SK-N-DZ (cell line): ENCODE results near the gene NINJ1.

ENCODE experiments used
- DNase-seq: peaks from one replicate; pipeline ENCODE4 v3.0.0-alpha.2; 2015; ENCODE audit warnings: low spot score

Gene NINJ1

DNA sequence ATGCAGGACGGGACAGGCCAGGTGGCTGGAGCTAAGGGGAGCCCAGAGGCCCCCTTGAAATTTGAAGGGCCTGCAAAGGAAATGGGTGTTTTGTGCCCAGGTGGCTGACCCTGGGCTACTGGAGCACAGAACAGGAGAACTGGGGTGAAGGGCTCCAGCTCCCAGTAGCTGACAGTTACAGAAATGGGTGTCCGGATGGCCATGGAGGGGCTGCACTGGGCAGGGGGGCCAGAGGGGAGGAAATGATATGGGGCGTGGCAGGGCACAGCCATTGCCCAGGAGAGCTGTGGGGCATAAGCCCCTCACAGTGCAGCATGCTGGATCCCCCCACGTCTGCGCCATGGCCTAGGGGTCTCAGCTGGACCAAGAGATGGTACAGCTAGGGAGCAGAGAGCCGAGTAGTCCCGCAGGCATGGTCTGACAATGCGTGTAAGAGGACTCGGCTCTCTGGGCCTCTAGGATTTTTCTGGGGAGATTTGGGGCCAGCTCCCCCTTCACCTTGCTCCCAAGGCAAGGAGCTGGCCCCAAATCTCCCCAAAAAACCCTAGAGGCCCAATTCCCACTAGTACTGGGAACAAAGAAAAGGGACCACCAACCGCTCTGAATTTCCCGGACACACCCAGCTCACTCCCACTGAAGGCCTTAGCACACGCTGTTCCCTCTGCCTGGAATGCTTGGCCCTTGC lies 45.9 kb downstream of the NINJ1 start:
- no peak for DNase-seq

DNA sequence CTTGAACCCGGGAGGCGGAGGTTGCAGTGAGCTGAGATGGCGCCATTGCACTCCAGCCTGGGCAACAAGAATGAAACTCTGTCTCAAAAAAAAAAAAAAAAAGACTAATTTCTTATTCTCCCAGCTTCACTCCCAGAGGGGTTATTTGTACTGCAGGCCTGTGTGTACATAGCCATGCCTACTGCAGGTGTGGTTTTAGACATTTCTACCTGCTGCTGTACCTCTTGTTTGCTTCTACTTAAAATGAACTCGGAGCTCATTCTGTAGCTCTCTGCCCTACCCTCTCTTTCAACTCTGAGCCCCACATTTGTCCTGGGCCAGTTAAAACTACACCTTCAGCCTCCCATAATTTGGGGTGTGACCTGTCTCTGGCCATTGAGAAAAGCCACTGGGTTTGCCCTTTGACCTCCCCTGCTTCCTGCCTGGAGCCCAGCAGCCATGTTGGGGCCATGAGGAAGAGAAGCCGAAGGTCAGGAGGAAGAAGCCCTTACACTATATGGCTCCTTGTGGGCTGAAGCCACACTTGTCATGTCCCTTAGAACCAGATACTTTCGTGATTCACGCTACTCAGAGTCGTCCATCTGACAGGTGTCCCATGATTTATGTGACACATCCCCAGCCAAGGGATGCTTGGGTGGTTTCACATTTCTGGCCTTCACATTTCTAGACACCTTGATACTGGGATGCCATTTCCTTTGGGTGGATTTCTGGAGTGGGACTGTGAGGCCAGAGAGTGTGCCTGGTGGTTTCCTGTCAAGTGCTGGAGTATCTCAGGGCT lies 47.4 kb downstream of the NINJ1 start:
- DNase-seq, result no peak

DNA sequence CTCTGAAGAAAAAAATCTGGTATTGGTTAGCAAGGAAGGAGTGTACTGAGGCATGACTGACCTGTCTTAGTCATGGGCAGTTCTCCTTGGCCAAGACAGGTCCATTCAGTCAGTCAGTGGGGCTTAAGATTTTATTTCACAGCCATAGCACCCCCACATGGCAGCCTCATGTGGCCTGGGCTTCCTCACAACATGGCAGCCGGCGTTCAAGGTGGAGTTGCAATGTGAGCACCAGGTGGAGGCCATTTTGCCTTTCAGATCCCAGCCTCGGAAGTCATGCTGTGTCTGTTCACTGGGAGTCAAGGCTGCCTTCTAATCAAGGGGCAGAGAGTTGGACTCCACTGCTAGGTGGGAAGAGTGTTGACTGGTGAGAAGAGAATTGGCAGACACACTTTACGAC lies 48.4 kb downstream of the NINJ1 start:
- DNase-seq, result no peak

DNA sequence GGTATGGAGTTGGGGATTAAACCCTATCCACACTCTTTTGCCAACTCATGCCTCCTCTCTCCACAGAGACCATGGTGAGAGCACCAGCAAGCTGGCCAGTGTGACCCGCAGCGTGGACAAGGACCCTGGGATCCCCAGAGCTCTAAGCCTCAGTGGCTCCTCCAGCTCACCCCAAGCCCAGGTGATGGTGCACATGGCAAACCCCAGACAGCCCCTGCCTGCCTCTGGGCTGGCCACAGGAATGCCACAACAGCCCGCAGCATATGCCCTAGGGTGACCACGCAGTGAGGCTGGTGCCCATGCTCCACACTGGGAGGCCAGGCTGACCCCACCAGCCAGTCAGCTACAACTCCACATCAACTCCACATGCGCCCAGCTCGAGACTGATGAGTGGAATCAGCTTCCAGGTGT lies 49.6 kb downstream of the NINJ1 start:
- no peak for DNase-seq

DNA sequence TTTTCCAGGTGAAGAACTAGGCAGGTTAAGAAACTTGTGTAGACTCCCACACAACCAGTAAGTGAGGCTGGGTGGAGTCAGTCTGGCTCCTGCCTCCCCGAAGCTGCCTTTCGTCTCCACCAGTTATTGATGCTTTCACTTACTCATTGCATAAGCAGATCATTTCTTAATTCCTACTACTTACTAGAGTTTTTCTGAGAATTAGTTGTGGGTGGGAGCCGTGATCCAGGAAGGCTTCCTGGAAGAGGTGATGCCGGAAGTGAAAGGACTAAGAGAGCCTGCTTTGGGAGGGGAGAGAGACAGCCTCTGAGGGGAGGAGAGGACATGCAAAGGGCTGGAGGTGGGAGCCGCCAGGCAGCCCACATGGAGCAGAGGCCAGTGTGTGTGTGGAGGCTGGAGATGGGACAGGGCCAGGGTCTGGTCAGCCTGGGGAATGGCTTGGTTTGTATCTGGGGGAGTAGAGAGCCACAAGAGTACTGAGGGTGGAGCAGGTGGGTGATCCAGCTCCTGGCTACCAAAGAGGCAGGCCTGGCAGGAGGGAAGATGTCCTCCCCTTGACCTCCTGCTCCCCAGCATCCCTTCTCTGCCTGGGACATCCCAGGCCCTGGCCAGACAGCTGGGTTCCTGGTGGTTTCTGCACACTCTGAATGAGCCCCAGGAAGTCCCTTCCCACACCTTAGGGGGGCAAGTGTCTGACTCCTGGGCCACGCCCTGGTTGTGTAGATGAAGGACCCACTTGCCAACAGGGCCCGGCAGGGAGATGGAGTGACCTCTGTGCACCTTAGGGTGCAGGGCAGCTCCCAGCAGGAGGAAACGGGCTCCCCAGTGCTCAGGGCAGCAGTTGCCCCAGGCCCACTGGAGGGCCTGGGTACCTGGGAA lies 50.2 kb downstream of the NINJ1 start:
- no peak for DNase-seq

DNA sequence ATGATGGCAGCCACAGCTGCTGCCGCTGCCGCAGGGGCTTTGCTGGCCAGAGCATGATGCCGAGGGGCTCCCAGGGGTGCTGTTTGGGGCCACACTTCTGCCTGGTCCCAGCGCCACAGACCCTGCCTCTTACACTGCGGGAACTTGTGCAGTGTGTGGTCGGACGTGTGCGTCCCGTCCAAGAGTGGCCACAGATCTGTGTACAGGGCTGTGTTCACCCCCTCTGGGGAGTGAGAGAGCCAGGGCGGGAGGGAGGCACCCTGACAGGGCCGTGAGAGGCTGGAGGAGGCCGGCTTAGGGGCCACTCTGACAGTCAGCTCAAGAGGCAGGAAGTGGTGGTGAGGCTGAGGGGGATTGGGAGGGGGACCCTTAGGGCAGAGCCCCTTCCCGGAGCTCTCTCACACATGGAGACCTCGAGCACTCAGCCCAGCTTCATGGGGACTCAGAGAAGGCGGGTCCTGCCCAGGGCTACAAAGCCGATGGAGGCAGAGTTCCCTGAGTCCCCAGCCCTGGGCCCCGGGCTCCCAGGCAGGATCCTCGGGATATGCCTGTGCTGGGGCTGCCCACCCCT lies 51.1 kb downstream of the NINJ1 start:
- no peak for DNase-seq

DNA sequence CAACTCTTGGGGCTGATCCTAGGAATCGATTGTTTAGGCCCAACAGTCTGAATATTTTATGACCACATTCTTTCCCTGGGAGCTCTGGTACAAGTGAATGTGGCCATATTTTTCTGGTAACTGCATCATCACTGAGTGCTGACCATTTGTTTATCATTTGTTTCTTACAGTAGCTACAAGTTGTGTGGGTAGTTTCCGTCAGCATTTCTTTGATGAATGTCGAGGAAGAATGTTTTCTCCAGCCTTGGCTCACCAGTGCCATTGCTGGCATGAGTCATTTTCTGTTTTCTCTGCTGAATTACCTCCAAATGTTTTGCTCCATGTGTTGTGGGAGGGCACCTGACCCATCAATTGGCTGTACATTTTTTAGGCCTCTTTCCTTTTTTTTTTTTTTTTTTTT lies 52.1 kb downstream of the NINJ1 start:
- DNase-seq, result no peak

DNA sequence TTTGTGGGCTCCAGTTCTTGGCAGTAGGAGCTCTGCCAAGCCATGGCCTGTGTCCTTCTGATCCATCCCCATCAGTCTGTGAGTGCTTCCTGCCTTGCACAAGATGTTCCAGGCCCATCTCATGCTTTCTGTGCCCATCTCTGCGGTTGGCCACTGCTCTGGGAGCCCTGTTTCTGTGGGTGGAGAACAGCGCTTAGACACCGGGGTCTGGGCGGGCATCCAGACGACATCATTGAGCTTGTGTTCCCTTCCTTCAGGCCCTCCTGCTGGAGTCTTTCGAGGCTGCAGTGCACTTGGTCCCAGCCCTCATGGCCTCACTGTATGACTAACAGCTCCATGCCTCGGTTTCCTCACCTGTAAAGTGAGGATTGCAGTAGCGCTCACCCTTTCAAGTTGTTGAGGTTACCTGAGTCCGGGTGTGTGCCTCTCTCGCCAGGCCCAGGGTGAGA lies 52.9 kb downstream of the NINJ1 start:
- DNase-seq, result no peak

DNA sequence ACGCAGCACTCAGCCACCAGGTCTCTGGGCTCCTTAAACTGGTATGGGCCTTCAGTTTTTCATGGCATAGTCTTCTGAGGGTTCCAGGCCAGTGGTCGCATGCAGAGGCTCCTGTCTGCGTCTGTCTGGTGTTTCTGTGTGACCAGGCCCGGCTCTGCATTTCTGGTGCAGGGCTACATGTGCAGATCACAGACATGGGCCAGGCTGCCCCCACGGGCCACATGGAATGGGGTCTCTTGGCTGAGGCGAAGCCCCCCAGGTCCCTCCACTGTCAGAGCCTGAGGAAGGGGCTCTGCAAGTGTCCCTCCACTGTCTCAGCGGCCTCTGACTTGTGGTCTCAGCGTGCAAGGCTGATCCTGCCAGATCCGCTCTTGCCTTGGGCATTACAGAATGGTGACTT lies 53.6 kb downstream of the NINJ1 start:
- no peak for DNase-seq

DNA sequence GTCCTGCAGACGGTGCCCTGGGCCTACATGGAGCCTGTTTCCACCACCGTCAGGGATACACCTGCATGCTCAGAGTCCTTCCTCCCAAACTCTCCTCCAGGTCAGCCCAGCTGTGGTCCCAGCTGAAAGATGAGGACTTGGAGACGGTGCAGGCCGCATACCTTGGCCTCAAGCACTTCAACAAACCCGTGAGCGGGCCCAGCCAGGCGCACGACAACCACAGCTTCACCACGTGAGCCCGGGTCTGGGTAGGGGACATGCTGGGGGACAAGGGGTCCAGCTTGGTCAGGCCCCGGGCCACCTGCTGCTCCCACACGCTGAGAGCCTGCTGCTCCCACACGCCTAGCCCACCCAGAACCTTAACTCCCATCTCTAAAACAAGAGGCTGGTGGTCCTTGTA lies 54.7 kb downstream of the NINJ1 start:
- no peak for DNase-seq

DNA sequence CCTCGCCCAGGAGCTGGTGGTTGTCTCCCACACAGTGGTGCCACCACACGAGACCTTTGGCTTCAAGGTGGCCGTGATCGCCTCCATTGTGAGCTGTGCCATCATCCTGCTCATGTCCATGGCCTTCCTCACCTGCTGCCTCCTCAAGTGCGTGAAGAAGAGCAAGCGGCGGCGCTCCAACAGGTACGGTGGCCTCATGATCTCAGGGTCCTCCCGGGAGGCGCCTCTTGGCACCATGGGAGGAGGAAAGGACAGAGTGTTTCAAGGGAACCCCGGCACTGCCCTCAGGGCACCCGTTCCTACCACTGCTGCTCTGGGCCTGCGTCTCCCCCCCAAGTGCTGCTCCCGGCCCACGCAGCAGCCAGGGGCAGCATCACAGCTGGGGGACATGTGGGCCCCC lies 56.2 kb downstream of the NINJ1 start:
- no peak for DNase-seq

DNA sequence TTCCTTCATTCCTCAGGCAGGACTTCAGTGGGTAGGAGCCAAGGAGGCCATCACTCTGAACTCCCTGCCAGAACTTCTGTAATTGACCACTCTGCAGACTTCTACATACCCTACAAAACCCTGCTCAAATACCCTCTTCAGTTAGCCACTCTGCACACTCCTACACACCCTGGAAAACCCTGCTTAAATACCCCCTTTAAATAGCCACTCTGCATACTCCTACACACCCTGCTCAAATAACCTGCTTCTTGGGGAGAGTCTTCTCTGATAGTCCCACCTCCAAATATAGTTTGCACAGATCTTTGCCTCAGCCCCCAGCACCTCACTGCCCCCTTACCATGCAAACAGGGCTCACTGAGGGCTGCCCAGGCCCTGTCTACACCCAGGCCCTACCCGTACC lies 56.7 kb downstream of the NINJ1 start:
- DNase-seq, result no peak

DNA sequence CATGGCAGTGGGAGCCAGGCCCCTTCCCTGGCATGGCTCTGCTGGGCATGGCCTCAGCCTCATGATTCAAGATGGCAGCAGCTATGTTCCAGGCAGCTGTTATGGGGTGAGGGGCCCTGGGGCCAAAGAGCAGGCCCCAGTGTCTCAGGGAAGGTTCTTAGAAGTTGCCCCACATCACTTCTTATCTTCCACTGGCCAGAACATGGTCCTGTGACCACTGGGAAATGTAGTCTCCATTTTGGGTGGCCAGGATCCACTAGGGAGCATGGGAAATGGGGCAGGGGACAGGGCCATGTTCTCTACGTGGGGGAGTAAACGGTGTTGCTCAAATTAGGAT lies 57.3 kb downstream of the NINJ1 start:
- DNase-seq, result no peak

DNA sequence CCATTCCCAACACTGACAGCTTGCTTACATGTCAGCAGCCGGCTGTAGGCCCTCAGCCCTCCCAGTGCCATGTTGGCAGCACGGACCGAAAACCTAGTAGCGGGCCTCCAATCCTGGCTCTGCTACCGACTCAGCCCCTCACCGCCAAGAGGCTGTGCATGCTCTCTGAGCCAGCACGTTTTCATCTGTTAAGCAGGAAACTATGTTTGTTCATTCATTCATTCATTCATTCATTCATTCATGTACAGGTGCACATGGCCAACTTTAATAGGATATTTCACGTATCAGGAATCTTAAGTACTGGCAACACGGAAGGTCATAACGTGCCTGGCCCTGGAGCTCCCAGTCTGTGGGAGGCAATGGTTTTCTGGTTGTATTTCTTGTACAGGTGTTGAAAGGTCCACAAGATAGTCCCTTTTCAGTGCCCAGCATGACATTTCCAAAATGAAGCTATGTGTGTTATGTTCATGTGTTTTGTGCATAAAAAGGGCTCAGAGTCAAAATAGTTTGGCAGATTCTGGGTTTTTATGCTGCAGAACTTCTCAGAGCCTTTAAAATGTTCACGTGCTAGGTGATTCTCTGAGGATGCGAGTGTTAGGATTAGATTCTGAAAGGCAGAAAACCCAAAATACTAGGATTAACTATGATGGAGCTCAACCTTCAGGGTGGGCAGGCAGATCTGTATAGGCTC lies 57.8 kb downstream of the NINJ1 start:
- DNase-seq, result no peak

DNA sequence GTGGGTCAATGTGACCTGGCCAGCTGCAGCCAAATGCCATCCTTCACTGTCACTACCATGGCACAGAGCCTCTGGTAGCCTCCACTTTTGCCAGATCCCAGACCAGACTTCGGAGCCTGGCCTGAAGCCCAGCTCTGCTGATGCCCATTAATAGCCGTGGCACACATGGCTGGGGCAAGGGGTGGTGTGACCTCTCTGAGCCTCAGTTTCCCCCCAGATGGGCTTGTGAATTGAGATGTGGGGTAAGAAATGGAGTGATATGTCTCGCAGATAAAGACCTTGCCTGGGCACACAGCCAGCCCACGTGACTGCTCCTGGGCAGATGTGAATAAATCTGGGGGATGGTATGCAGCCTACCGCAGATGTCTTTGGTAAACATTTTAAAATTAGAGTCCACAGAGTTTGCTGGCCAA lies 61.7 kb downstream of the NINJ1 start:
- DNase-seq, result no peak
